Right lobe of liver (tissue), 6 donors: ENCODE results near the gene EFNA3. TPM values are rescaled to one million over a fixed set of nuclear protein-coding genes. Genes with fewer than 3 reads are reported as not detected.

Source experiments
- ATAC-seq, 4 donors: fragments of 200-7000 bp; cut with Tn5 transposase; one replicate each; pipeline ENCODE4 v1.9.1; 2020; ENCODE audit warnings: mild to moderate bottlenecking in 4 of 4, moderate library complexity in 4 of 4
- DNase-seq, 3 donors: peaks; one replicate each; pipeline ENCODE4 v3.0.0-alpha.2; 2020
- H3K27ac ChIP-seq, 3 donors: fragments of 200-600 bp; one replicate each; pipeline ENCODE4 v1.8.0; 2022
- H3K27me3 ChIP-seq, 2 donors: fragments of 200-600 bp; one replicate each; pipeline ENCODE4 v1.8.0; 2022
- H3K36me3 ChIP-seq, 4 donors: fragments of 200-600 bp; sonication (generic) in 1 of 4; one replicate each; pipeline versions ENCODE4 v1.5.1 to v1.8.0; 2017 to 2022; ENCODE audit warnings: control low read depth in 1 of 4
- H3K4me1 ChIP-seq, 4 donors: fragments of 200-600 bp; sonication (generic) in 1 of 4; one replicate each; pipeline versions ENCODE4 v1.5.1 to v1.8.0; 2017 to 2022; ENCODE audit warnings: control low read depth in 1 of 4
- H3K4me3 ChIP-seq, 3 donors: fragments of 200-600 bp; one replicate each; pipeline ENCODE4 v1.8.0; 2022
- H3K9me3 ChIP-seq, 4 donors: fragments of 200-600 bp; sonication (generic) in 1 of 4; one replicate each; pipeline versions ENCODE4 v1.5.1 to v1.8.0; 2017 to 2022; ENCODE audit warnings: control low read depth in 1 of 4
- CTCF ChIP-seq, 4 donors: fragments of 200-600 bp in 3 of 4; fragments of 450-650 bp in 1 of 4; IDR thresholded peaks; one replicate each; pipeline versions ENCODE4 v1.5.1 to v1.8.0; 2016 to 2022; ENCODE audit warnings: antibody characterized with exemption in 4 of 4, mild to moderate bottlenecking in 2 of 4
- POLR2A ChIP-seq: fragments of 450-650 bp; IDR thresholded peaks from one replicate; pipeline ENCODE4 v1.6.1; 2017; ENCODE audit warnings: antibody characterized with exemption, mild to moderate bottlenecking
- WGBS: methylation state at CpG from one replicate; pipeline ENCODE4 v1.1.6; 2018; ENCODE audit warnings: low coverage, low lambda C conversion rate; ENCODE audit not compliant: insufficient coverage; ENCODE audit errors: missing lambda C conversion rate; 5-methylcytosine and 5-hydroxymethylcytosine counted together
- intact Hi-C, 2 donors: fragments of 100-400 bp; cut with DNase I; formaldehyde crosslinking; loops; one replicate each; pipeline versions ENCODE4 v1.11.2 to v1.14.1; 2022
- total RNA-seq, 6 experiments: library from RNA; depleted of rRNA in 2 of 6; stranded (reverse); fragments of >200 nt in 2 of 6; fragmentation: NEBNext Ultra II Directional in 3 of 6; extraction: Animal tissue kit (Norgen Biotek cat#: 25700) in 3 of 6; gene quantifications; one replicate each; pipeline versions ENCODE4 v1.1.0 to v1.2.4, GENCODE V29; 2016 to 2023
- donor health status: DM: no; HTN: yes; CAD: no.
- donor health status: DM: no; HTN: no; CAD: no.
- donor health status: DM: no; HTN: no; CAD: no.
- donor health status: DM: no; HTN: yes; CAD: no.
- donor health status: DM: no; HTN: yes; CAD: no.

The EFNA3 gene
- total RNA-seq, 6 experiments from 2014 or later: 0.26 to 4.0 (median 2.5) TPM

GRCh38 chr1:155127105-155127966 lies 48.7 kb downstream of the EFNA3 start, which contains the start of gene EFNA1:
TSS of gene EFNA1 (plus strand) at chr1:155127876. CDS start at chr1:155127978, 102 bp downstream.
- TF ChIP-seq CTCF (IDR thresholded peaks at IDR 0.05): no peak
- TF ChIP-seq POLR2A: peak; percentile 93
- peak within 1 kb of the TSS; percentile 84 to 96 (median 95) for H3K4me3 ChIP-seq
- DNase-seq (peak; percentile 89 to 94 (median 92)), ATAC-seq (peak; percentile 31 to 55 (median 48))
- H3K4me1 ChIP-seq: peaks cover 0 to 39% (median 12%) of the 10 kb centered on the region in 4 donors
- peaks cover 0 to 35% (median 14%) of the 10 kb centered on the region in 4 donors for H3K36me3 ChIP-seq
- WGBS: 0% methylated on average over 22 of the region's 76 CpGs
- intact Hi-C loops: loop anchor here in 1 of 2 donors (2.0 kb wide), 1 partner anchor 23 kb away; no protein-coding TSS in a partner anchor
- H3K27ac ChIP-seq: peak within 1 kb of the TSS; percentile 97 to 100 (median 99)
- H3K27me3 ChIP-seq: no peaks in the 10 kb centered on the region
- H3K9me3 ChIP-seq: no peaks in the 10 kb centered on the region

- 2% methylated on average over 4 of the region's 17 CpGs for WGBS
- Histone ChIP-seq H3K4me1 (peaks cover 0 to 48% (median 14%) of the 10 kb centered on the region in 4 donors), H3K9me3 (no peaks in the 10 kb centered on the region), H3K4me3 (peak overlapping the region; percentile 84 to 96 (median 95)), H3K27me3 (no peaks in the 10 kb centered on the region), H3K36me3 (peaks cover 0 to 43% (median 19%) of the 10 kb centered on the region in 4 donors), H3K27ac (peak overlapping the region; percentile 97 to 100 (median 99))
- no peak for ATAC-seq
- no peak for TF ChIP-seq CTCF (IDR thresholded peaks at IDR 0.05)
- TF ChIP-seq POLR2A: no peak
- intact Hi-C loops: loop anchor here in 1 of 2 donors (2.0 kb wide), 1 partner anchor 23 kb away; no protein-coding TSS in a partner anchor
- no peak for DNase-seq
Measured at GRCh38 chr1:155127967-155128754, 49.5 kb downstream of the EFNA3 start.

GRCh38 chr1:155128755-155129473 lies 50.3 kb downstream of the EFNA3 start:
- H3K4me1 ChIP-seq: peaks cover 0 to 50% (median 15%) of the 10 kb centered on the region in 4 donors
- DNase-seq (peak; percentile 63 to 92 (median 90)), ATAC-seq (peak in 3 of 4 donors; percentile 0 to 22 (median 4))
- H3K27ac ChIP-seq: peak overlapping the region; percentile 97 to 100 (median 99)
- peaks cover 0 to 50% (median 22%) of the 10 kb centered on the region in 4 donors for H3K36me3 ChIP-seq
- no peaks in the 10 kb centered on the region for H3K9me3 ChIP-seq
- WGBS: 3% methylated on average over 6 of the region's 14 CpGs
- H3K4me3 ChIP-seq: peak overlapping the region; percentile 84 to 96 (median 95)
- intact Hi-C loops: no loop called here
- no peak for TF ChIP-seq CTCF (IDR thresholded peaks at IDR 0.05)
- TF ChIP-seq POLR2A: peak; percentile 67
- no peaks in the 10 kb centered on the region for H3K27me3 ChIP-seq
